Anterior cingulate cortex (tissue), 58 donors: ENCODE measurements around the gene FGF8.

ENCODE experiments used
- DNase-seq, 58 donors: peaks; one replicate each; lab custom pipeline; 2025; lab: John Stamatoyannopoulos, UW

The FGF8 gene

GRCh38 chr10:101771380-101771779 is 4.5 kb downstream of the FGF8 start:
- no peak for DNase-seq

GRCh38 chr10:101770331-101771215 is 5.3 kb downstream of the FGF8 start:
- no peak for DNase-seq

- no peak for DNase-seq
Observed at GRCh38 chr10:101769541-101770180, 6.3 kb downstream of the FGF8 start.

GRCh38 chr10:101768791-101769170 is 7.1 kb downstream of the FGF8 start:
- DNase-seq, result no peak

GRCh38 chr10:101767966-101768790 is 7.7 kb downstream of the FGF8 start:
- no peak for DNase-seq

GRCh38 chr10:101767600-101767945 is 8.3 kb downstream of the FGF8 start:
- no peak for DNase-seq

GRCh38 chr10:101766753-101767599 is 8.9 kb downstream of the FGF8 start:
- DNase-seq, result no peak

GRCh38 chr10:101766306-101766705 is 9.6 kb downstream of the FGF8 start:
- no peak for DNase-seq

GRCh38 chr10:101763141-101763846 is 12.6 kb downstream of the FGF8 start:
- DNase-seq, result no peak

GRCh38 chr10:101762736-101763135 is 13.2 kb downstream of the FGF8 start:
- no peak for DNase-seq

GRCh38 chr10:101761226-101761625 is 14.7 kb downstream of the FGF8 start:
- DNase-seq, result no peak

- DNase-seq, result no peak
Observed at GRCh38 chr10:101760510-101760909, 15.4 kb downstream of the FGF8 start.

GRCh38 chr10:101759309-101760247 is 16.3 kb downstream of the FGF8 start:
- DNase-seq, result no peak

GRCh38 chr10:101758858-101759257 is 17.1 kb downstream of the FGF8 start:
- no peak for DNase-seq

- no peak for DNase-seq
Observed at GRCh38 chr10:101752241-101752640, 23.7 kb downstream of the FGF8 start.

GRCh38 chr10:101749047-101750016 is 26.6 kb downstream of the FGF8 start:
- peak in 4 of 58 donors; percentile 4 to 35 (median 10) for DNase-seq

GRCh38 chr10:101748496-101748895 is 27.4 kb downstream of the FGF8 start:
- no peak for DNase-seq
